Measurements from ENCODE around the gene FAM120A.

DNA sequence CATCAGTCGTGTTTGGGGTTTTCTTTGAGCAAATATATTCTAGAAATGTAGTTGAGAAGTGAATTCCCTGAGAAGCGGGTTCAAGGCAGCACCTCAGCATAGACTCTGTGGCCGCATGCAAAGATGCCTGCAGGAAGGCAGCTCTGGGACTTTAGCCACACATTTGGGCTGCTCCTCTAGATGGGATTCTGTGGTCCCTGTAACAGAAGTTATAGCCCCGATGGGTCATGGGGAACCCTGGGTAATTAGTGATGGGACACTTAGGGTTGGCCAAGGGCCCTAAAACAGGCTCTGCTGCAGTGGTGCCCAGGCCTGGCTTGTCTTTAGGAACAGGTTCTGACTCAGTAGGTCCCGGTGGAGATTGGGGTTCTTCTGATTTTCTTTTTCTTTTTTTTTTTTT is 161.7 kb downstream of the FAM120A start:
- TF ChIP-seq POLR2A (IDR thresholded peaks at IDR 0.05), result no peak
- TF ChIP-seq CTCF (IDR thresholded peaks at IDR 0.05 in 4 of 5, conservative IDR thresholded peaks at IDR 0.05 in 1 of 5), result no peak
